ENCODE data around the gene ANXA11. TPM values are rescaled to one million over a fixed set of nuclear protein-coding genes. Genes with fewer than 3 reads are reported as not detected.

ANXA11 gene
- total and polyA plus RNA-seq, 2 experiments from 2014 or later = 42.3 to 70.0 TPM

DNA sequence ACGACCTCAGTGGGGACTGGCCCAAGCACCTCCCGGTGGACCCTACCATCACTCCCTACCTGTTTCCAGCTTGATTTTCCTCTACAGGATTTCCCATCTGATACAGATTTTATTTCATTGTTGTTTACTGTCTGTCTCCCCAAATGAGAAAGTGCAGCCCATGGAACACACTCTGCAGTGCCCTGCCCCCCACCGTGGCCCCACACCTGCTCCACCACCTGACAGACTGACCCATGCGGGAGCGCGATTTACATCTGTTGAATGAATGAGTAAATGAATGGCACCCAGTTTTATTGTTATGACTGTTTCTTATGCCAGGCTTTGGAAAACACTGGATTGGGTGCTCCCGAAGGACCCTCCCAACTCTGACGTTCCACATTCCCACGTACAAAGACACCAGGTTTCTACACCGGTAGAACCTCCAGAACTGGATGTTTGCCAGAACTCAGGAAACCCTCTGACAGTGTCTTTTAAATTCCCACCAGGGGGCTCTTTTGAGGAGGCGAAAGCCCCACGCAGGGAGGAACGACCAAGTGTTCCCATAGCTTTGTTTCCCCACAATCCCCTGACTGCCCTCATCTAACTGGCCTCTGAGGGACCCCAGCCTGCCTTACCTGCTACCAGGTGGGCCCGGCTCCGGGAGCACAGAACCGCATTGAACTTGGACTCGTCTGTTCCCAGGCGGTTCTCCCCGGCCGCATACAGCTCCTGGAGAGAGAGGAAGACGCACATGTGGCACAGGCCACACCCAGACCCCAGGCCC, 43.8 kb downstream of the ANXA11 start:
- no peaks in the 10 kb centered on the region for H3K9me2 ChIP-seq (ENCODE audit: insufficient read depth)
- TF ChIP-seq, protein P1, sequence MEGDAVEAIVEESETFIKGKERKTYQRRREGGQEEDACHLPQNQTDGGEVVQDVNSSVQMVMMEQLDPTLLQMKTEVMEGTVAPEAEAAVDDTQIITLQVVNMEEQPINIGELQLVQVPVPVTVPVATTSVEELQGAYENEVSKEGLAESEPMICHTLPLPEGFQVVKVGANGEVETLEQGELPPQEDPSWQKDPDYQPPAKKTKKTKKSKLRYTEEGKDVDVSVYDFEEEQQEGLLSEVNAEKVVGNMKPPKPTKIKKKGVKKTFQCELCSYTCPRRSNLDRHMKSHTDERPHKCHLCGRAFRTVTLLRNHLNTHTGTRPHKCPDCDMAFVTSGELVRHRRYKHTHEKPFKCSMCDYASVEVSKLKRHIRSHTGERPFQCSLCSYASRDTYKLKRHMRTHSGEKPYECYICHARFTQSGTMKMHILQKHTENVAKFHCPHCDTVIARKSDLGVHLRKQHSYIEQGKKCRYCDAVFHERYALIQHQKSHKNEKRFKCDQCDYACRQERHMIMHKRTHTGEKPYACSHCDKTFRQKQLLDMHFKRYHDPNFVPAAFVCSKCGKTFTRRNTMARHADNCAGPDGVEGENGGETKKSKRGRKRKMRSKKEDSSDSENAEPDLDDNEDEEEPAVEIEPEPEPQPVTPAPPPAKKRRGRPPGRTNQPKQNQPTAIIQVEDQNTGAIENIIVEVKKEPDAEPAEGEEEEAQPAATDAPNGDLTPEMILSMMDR (conservative IDR thresholded peaks at IDR 0.05; ENCODE audit: low read depth in 2 of 2) = peak; percentile 54 to 60
- TF ChIP-seq ZNF331 (CRISPR knock-in tag; IDR thresholded peaks at IDR 0.05; ENCODE audit: low read depth) = no peak
- peak overlapping the region; percentile 80 for H3K27ac Mint-ChIP-seq
- no peak overlapping the region for H3K27ac ChIP-seq (ENCODE audit: low read depth)
- peaks cover 16% of the 10 kb centered on the region for H3K4me1 Mint-ChIP-seq
- no peak overlapping the region for H3K4me3 ChIP-seq
- no peak overlapping the region for H2AFZ ChIP-seq
- H3K27me3 ChIP-seq (ENCODE audit: insufficient read depth) = no peaks in the 10 kb centered on the region
- no peaks in the 10 kb centered on the region; the same call in 1 of the 2 replicates for H4K20me1 ChIP-seq (replicated peaks; ENCODE audit: insufficient read depth)
- no peak overlapping the region for H3K4me3 Mint-ChIP-seq
- no peaks in the 10 kb centered on the region for H3F3A ChIP-seq (replicated peaks; ENCODE audit: low read depth)
- no peak overlapping the region for H3K4me2 ChIP-seq
- H3K36me3 Mint-ChIP-seq (ENCODE audit: low read depth) = peaks cover 38% of the 10 kb centered on the region
- DNase-seq (ENCODE audit: low spot score) = peak; percentile 79
- ATAC-seq = peak; percentile 76
- no peaks in the 10 kb centered on the region for H3K36me3 ChIP-seq (ENCODE audit: insufficient read depth)
- no peaks in the 10 kb centered on the region for H3K9me3 Mint-ChIP-seq
- H3K79me2 ChIP-seq (replicated peaks; ENCODE audit: insufficient read depth) = no peaks in the 10 kb centered on the region
- H3K4me1 ChIP-seq (ENCODE audit: insufficient read depth) = peaks cover 9% of the 10 kb centered on the region; the same call in 1 of the 2 replicates
- H3K27me3 Mint-ChIP-seq (ENCODE audit: insufficient read depth, low read depth, poor library complexity) = peaks cover 5% of the 10 kb centered on the region

DNA sequence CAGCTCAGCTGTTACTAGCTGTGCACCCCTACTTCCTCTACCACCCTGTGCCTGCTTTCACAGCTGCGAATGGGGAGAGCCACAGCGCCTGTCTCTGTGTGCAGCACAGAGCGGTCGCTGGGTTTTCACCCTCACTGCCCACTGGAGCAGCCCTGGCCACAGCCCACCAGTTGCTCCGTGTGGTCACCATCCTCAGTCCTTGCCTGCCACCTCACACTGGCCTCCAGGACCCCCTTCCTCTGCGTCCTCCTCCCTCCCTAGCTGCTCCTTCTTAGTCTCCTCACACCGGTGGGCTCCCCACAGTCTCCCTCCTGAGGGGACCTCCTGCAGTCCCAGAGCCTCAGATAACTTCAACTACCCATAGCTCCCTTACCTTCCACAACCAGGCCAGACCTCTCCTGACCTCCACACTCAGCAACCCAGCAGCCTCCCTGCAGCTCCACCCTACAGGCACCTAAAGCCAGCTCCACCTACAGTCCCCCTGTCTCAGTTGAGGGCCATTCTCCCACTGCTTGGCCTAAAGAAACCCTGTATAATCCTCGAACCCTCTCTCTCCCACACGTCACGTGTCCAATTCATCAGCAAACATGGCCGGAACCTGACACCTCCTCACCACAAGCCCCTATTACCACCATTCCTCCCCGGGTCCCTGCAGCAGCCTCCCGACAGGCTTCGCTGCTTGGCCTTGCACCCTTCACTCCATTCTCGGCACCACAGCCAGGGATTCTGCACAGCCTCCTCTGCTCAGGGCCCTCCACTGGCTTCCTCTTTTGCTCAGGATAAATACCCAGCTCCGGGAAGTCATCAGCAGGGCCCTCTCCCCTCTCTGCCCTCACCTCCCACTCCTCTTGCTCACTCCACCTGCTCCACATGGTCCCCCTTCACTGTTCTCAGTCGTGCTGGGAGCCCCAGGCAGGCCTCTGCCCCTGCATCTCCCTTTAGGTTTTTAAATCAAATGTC, 44.7 kb downstream of the ANXA11 start:
- Histone ChIP-seq H3K27ac (ENCODE audit: low read depth) (no peak overlapping the region), H3K4me1 (ENCODE audit: insufficient read depth) (peaks cover 9% of the 10 kb centered on the region; the same call in 1 of the 2 replicates), H3F3A (replicated peaks; ENCODE audit: low read depth) (no peaks in the 10 kb centered on the region), H2AFZ (no peak overlapping the region), H3K27me3 (ENCODE audit: insufficient read depth) (no peaks in the 10 kb centered on the region), H3K79me2 (replicated peaks; ENCODE audit: insufficient read depth) (no peaks in the 10 kb centered on the region), H3K4me2 (no peak overlapping the region), H3K36me3 (ENCODE audit: insufficient read depth) (no peaks in the 10 kb centered on the region), H4K20me1 (replicated peaks; ENCODE audit: insufficient read depth) (no peaks in the 10 kb centered on the region; the same call in 1 of the 2 replicates), H3K4me3 (no peak overlapping the region), H3K9me2 (ENCODE audit: insufficient read depth) (no peaks in the 10 kb centered on the region)
- peak overlapping the region; percentile 80 for H3K27ac Mint-ChIP-seq
- peaks cover 16% of the 10 kb centered on the region for H3K4me1 Mint-ChIP-seq
- no peaks in the 10 kb centered on the region for H3K9me3 Mint-ChIP-seq
- DNase-seq (ENCODE audit: low spot score) = no peak
- ATAC-seq = no peak
- H3K27me3 Mint-ChIP-seq (ENCODE audit: insufficient read depth, low read depth, poor library complexity) = peaks cover 6% of the 10 kb centered on the region
- H3K36me3 Mint-ChIP-seq (ENCODE audit: low read depth) = peaks cover 35% of the 10 kb centered on the region
- no peak overlapping the region for H3K4me3 Mint-ChIP-seq
- TF ChIP-seq, protein P2, sequence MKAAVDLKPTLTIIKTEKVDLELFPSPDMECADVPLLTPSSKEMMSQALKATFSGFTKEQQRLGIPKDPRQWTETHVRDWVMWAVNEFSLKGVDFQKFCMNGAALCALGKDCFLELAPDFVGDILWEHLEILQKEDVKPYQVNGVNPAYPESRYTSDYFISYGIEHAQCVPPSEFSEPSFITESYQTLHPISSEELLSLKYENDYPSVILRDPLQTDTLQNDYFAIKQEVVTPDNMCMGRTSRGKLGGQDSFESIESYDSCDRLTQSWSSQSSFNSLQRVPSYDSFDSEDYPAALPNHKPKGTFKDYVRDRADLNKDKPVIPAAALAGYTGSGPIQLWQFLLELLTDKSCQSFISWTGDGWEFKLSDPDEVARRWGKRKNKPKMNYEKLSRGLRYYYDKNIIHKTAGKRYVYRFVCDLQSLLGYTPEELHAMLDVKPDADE (IDR thresholded peaks at IDR 0.05) = no peak
- TF ChIP-seq JUNB (IDR thresholded peaks at IDR 0.05; ENCODE audit: unreplicated experiment) = no peak
- TF ChIP-seq EZH2phosphoT487 (IDR thresholded peaks at IDR 0.05; ENCODE audit: unreplicated experiment) = no peak
- no peak for TF ChIP-seq POLR2AphosphoS5 (IDR thresholded peaks at IDR 0.05; ENCODE audit: low read depth)
- TF ChIP-seq ZNF114 (CRISPR knock-in tag; IDR thresholded peaks at IDR 0.05) = no peak
- TF ChIP-seq, protein P3, sequence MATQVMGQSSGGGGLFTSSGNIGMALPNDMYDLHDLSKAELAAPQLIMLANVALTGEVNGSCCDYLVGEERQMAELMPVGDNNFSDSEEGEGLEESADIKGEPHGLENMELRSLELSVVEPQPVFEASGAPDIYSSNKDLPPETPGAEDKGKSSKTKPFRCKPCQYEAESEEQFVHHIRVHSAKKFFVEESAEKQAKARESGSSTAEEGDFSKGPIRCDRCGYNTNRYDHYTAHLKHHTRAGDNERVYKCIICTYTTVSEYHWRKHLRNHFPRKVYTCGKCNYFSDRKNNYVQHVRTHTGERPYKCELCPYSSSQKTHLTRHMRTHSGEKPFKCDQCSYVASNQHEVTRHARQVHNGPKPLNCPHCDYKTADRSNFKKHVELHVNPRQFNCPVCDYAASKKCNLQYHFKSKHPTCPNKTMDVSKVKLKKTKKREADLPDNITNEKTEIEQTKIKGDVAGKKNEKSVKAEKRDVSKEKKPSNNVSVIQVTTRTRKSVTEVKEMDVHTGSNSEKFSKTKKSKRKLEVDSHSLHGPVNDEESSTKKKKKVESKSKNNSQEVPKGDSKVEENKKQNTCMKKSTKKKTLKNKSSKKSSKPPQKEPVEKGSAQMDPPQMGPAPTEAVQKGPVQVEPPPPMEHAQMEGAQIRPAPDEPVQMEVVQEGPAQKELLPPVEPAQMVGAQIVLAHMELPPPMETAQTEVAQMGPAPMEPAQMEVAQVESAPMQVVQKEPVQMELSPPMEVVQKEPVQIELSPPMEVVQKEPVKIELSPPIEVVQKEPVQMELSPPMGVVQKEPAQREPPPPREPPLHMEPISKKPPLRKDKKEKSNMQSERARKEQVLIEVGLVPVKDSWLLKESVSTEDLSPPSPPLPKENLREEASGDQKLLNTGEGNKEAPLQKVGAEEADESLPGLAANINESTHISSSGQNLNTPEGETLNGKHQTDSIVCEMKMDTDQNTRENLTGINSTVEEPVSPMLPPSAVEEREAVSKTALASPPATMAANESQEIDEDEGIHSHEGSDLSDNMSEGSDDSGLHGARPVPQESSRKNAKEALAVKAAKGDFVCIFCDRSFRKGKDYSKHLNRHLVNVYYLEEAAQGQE (IDR thresholded peaks at IDR 0.05; ENCODE audit: unreplicated experiment) = no peak
- no peak for TF ChIP-seq EZH2 (IDR thresholded peaks at IDR 0.05; ENCODE audit: low read depth, unreplicated experiment)
- TF ChIP-seq ZNF331 (CRISPR knock-in tag; IDR thresholded peaks at IDR 0.05; ENCODE audit: low read depth) = no peak

All from GM23338 (cell line).